Fibroblast of lung (primary cell): ENCODE measurements around the gene LTF.

Experiments
- EZH2 ChIP-seq: IDR thresholded peaks from 2 replicates; pipeline ENCODE4 v1.5.1; 2012; ENCODE audit warnings: low read length, control low read depth, mild to moderate bottlenecking; ENCODE audit errors: missing control alignments
- TF ChIP-seq, protein P1 (sequence below), 2 donors: IDR thresholded peaks in 1 of 2; conservative IDR thresholded peaks in 1 of 2; 1 replicate in 1 of 2; 2 replicates in 1 of 2; pipeline ENCODE4 v1.5.1; 2011 to 2012; ENCODE audit warnings: low read length in 2 of 2, control low read depth in 1 of 2, inconsistent platforms in 1 of 2, low read depth in 1 of 2, mild to moderate bottlenecking in 1 of 2

DNA sequence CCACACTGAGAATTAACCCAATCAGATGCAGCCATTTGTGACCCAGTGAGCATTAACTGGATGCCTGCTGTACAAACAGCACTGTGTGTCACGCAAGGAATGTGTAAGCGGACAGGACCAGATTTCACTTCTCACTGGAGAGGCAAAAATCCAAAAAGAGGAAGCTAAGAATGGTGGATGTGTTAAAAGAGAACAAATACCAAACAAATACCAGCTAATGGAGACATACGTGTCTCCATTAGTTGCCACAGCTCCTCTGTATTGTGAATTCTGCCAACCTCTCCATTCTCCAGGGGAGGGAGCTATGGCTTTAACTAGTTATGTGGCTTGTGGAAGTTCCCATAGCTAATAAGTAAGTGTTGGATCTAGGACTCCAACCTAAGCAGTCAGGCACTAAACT lies 2.6 kb downstream of the LTF start:
- TF ChIP-seq EZH2 = no peak
- TF ChIP-seq, protein P1, sequence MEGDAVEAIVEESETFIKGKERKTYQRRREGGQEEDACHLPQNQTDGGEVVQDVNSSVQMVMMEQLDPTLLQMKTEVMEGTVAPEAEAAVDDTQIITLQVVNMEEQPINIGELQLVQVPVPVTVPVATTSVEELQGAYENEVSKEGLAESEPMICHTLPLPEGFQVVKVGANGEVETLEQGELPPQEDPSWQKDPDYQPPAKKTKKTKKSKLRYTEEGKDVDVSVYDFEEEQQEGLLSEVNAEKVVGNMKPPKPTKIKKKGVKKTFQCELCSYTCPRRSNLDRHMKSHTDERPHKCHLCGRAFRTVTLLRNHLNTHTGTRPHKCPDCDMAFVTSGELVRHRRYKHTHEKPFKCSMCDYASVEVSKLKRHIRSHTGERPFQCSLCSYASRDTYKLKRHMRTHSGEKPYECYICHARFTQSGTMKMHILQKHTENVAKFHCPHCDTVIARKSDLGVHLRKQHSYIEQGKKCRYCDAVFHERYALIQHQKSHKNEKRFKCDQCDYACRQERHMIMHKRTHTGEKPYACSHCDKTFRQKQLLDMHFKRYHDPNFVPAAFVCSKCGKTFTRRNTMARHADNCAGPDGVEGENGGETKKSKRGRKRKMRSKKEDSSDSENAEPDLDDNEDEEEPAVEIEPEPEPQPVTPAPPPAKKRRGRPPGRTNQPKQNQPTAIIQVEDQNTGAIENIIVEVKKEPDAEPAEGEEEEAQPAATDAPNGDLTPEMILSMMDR (conservative IDR thresholded peaks at IDR 0.05 in 1 of 2, IDR thresholded peaks at IDR 0.05 in 1 of 2; ENCODE audit: low read depth in 1 of 2, low read length in 2 of 2) = no peak
